GM10847 (cell line): ENCODE data around the gene XPO5.

Source experiments
- POLR2A ChIP-seq: IDR thresholded peaks from 2 replicates; pipeline ENCODE4 v1.6.1; 2011; ENCODE audit not compliant: insufficient read length; ENCODE audit errors: extremely low read depth

The XPO5 gene

GRCh38 chr6:43494321-43494720 is 81.5 kb downstream of the XPO5 start:
- TF ChIP-seq POLR2A = no peak

GRCh38 chr6:43493833-43494232 is 82.0 kb downstream of the XPO5 start:
- no peak for TF ChIP-seq POLR2A

GRCh38 chr6:43493230-43493629 is 82.6 kb downstream of the XPO5 start:
- TF ChIP-seq POLR2A = no peak

GRCh38 chr6:43492673-43493072 is 83.2 kb downstream of the XPO5 start:
- no peak for TF ChIP-seq POLR2A

- no peak for TF ChIP-seq POLR2A
Observed at GRCh38 chr6:43491750-43492661, 83.8 kb downstream of the XPO5 start.

- no peak for TF ChIP-seq POLR2A
Observed at GRCh38 chr6:43490523-43490939, 85.3 kb downstream of the XPO5 start.

GRCh38 chr6:43489277-43490072 is 86.4 kb downstream of the XPO5 start:
- TF ChIP-seq POLR2A = no peak

GRCh38 chr6:43488667-43489276 is 87.1 kb downstream of the XPO5 start:
- TF ChIP-seq POLR2A = no peak

GRCh38 chr6:43481591-43482236 is 94.1 kb downstream of the XPO5 start:
- no peak for TF ChIP-seq POLR2A

- no peak for TF ChIP-seq POLR2A
Observed at GRCh38 chr6:43481075-43481474, 94.8 kb downstream of the XPO5 start.

GRCh38 chr6:43478008-43478372 is 97.8 kb downstream of the XPO5 start:
- TF ChIP-seq POLR2A = no peak

- TF ChIP-seq POLR2A = peak; percentile 88
Observed at GRCh38 chr6:43477235-43478007, 98.4 kb downstream of the XPO5 start, which contains the start of gene TJAP1. Gene TJAP1, plus strand, starts transcription at chr6:43477570. Its CDS starts 21,432 bp downstream, at chr6:43499002.

- no peak for TF ChIP-seq POLR2A
Observed at GRCh38 chr6:43476746-43477145, 99.1 kb downstream of the XPO5 start.

GRCh38 chr6:43475516-43475915 is 100.3 kb downstream of the XPO5 start:
- no peak for TF ChIP-seq POLR2A

- TF ChIP-seq POLR2A = no peak
Observed at GRCh38 chr6:43472515-43472914, 103.3 kb downstream of the XPO5 start.
